Chondrocyte (in vitro differentiated cells): Measurements from ENCODE around the gene CD200R1L. TPM values are rescaled to one million over a fixed set of nuclear protein-coding genes. Genes with fewer than 3 reads are reported as not detected.

Experiments
- DNase-seq: peaks from one replicate; pipeline ENCODE4 v3.0.0; 2021; ENCODE audit warnings: mixed read lengths, low spot score
- H3K27ac Mint-ChIP-seq: one replicate; pipeline ENCODE4 v1.8.0; 2021; ENCODE audit warnings: mild to moderate bottlenecking, moderate library complexity, mixed read lengths; ENCODE audit not compliant: unreplicated experiment
- H3K27me3 Mint-ChIP-seq: 2 replicates; pipeline ENCODE4 v1.8.0; 2021; ENCODE audit warnings: low read depth, mixed read lengths
- H3K36me3 Mint-ChIP-seq: 2 replicates; pipeline ENCODE4 v1.8.0; 2021; ENCODE audit warnings: low read depth, mixed read lengths
- H3K4me1 Mint-ChIP-seq: 2 replicates; pipeline ENCODE4 v1.8.0; 2021; ENCODE audit warnings: low read depth, mild to moderate bottlenecking, mixed read lengths
- H3K4me3 Mint-ChIP-seq: one replicate; pipeline ENCODE4 v1.8.0; 2021; ENCODE audit warnings: mild to moderate bottlenecking, moderate library complexity, mixed read lengths; ENCODE audit not compliant: unreplicated experiment
- H3K9me3 Mint-ChIP-seq: 2 replicates; pipeline ENCODE4 v1.8.0; 2021; ENCODE audit warnings: low read depth, mixed read lengths
- total RNA-seq: library from RNA; stranded (reverse); gene quantifications from 3 replicates; pipeline ENCODE4 v1.2.1, GENCODE V29; 2021
- TF ChIP-seq, protein P1 (sequence below): fragments of 200-600 bp; sonication (generic); IDR thresholded peaks from 2 replicates; pipeline ENCODE4 v1.5.0; 2021; ENCODE audit warnings: antibody characterized with exemption, mild to moderate bottlenecking, moderate library complexity

Gene CD200R1L
- total RNA-seq, 1 donor from 2014 or later = not detected

DNA sequence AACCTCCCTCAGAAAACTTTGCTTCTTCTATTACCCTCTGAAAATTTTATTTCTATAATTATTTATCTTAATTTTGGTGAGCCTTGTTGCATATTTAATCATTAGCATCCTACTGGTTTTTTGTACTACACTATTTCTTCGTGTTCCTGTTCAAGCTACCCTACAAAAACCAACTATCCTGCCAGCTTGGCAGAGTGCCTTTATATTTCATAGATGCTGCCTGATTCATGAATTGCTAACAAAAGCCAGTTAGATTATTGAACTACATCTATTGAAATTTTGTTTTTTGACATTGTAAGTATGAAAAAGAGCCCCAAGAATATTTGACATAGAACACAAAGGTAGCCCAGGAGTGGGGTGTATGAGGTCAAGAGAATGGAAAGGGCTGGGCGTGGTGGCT, 78.9 kb downstream of the CD200R1L start:
- Mint-ChIP-seq H3K4me3 (no peak overlapping the region), H3K4me1 (peaks cover 18% of the 10 kb centered on the region), H3K27me3 (no peaks in the 10 kb centered on the region), H3K36me3 (peaks cover 1% of the 10 kb centered on the region), H3K9me3 (peaks cover 3% of the 10 kb centered on the region), H3K27ac (no peak overlapping the region)
- TF ChIP-seq, protein P1, sequence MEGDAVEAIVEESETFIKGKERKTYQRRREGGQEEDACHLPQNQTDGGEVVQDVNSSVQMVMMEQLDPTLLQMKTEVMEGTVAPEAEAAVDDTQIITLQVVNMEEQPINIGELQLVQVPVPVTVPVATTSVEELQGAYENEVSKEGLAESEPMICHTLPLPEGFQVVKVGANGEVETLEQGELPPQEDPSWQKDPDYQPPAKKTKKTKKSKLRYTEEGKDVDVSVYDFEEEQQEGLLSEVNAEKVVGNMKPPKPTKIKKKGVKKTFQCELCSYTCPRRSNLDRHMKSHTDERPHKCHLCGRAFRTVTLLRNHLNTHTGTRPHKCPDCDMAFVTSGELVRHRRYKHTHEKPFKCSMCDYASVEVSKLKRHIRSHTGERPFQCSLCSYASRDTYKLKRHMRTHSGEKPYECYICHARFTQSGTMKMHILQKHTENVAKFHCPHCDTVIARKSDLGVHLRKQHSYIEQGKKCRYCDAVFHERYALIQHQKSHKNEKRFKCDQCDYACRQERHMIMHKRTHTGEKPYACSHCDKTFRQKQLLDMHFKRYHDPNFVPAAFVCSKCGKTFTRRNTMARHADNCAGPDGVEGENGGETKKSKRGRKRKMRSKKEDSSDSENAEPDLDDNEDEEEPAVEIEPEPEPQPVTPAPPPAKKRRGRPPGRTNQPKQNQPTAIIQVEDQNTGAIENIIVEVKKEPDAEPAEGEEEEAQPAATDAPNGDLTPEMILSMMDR = no peak
- no peak for DNase-seq

DNA sequence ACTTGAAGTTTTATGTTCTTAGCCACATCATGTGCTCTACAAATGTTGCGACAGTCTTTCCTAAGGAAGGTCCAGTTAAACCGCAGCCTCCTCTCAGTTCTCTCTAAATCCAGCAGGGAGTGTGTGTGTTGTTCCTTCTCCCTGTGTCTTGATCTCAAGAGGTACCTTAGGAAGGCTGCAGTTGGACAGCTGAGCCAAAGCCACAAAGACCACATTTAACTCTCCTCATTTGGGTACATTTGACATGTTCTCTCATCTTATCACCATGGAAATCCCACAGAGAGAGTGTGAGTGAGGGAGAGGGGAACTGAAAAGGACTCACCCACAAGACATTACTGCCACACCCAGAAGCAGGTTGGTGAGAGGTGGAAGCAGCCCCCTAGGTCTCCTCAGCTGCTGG, 79.5 kb downstream of the CD200R1L start:
- H3K4me3 Mint-ChIP-seq = no peak overlapping the region
- TF ChIP-seq, protein P1 = no peak
- no peaks in the 10 kb centered on the region for H3K27me3 Mint-ChIP-seq
- DNase-seq = no peak
- no peak overlapping the region for H3K27ac Mint-ChIP-seq
- peaks cover 14% of the 10 kb centered on the region for H3K4me1 Mint-ChIP-seq
- H3K9me3 Mint-ChIP-seq = peaks cover 3% of the 10 kb centered on the region
- no peaks in the 10 kb centered on the region for H3K36me3 Mint-ChIP-seq

Other genes with a start within 250 kb of the CD200R1L start
- 1,151 to 1,607 TPM (median 1,574 TPM) in 3 replicates for gene CCDC80, start 205.7 kb downstream of the CD200R1L start, total RNA-seq
- not detected in 3 replicates for gene CD200R1, start 128.2 kb upstream of the CD200R1L start, total RNA-seq
- 14.3 to 15.2 TPM (median 14.4 TPM) in 3 replicates for gene GTPBP8, start 144.1 kb upstream of the CD200R1L start, total RNA-seq